ENCODE data around the gene RAB28.

GRCh38 chr4:13331827-13332226, 152.3 kb downstream of the RAB28 start:
- no peak for TF ChIP-seq GATA3 (IDR thresholded peaks at IDR 0.05; ENCODE audit: low read depth, low read length)
- no peak for TF ChIP-seq GATA2 (IDR thresholded peaks at IDR 0.05; ENCODE audit: low read depth, low read length)
